ENCODE measurements around the gene OSGIN1. TPM values are rescaled to one million over a fixed set of nuclear protein-coding genes. Genes with fewer than 3 reads are reported as not detected.
A peak's percentile ranks its signal among the peaks of the same experiment; 100 is the strongest.

OSGIN1 gene
- total and polyA plus RNA-seq, 8 donors, result 2.6 to 28.6 (median 10.2) TPM

DNA sequence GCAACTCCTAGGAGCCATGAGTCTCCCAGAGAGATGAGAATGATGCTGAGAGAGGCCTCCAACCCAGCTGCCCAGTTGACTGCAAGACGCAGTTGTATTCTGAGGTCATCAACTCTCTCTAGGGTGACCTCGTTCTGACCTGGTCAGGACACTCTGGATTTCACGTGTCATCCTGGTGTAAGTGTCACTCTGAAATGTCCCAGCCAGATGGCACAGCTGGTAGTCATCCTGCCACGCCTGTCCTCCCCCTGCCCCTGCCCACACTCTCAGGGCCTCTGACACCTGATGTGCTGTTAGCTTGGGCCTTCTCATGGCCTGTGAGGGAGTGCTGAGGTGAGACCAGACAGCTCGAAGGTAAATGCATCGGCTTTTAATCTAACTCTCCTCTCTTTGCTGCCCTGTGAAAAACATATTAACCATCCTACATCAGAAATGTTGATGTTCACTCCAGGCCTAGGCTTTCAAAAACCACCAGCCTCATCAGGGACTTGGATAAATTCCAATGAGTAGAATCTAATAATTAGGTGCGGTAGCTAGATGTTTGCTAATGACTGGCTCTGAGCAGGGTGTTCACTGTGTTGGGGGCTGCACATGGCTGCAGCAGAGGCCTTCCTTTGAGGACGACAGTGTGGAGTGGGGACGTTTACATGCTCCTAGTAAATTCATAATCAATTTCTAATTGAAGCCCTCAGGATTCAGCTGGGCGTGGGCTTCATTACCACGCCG, 40.4 kb upstream of the OSGIN1 start:
- Histone ChIP-seq H3K27ac (no peak overlapping the region), H3K9me3 (no peaks in the 10 kb centered on the region), H3K4me1 (peaks cover 0 to 6% (median 0%) of the 10 kb centered on the region in 4 donors), H3K27me3 (no peaks in the 10 kb centered on the region), H3K36me3 (peaks cover 68 to 100% (median 98%) of the 10 kb centered on the region in 4 donors), H3K4me3 (no peak overlapping the region)
- TF ChIP-seq EP300 (IDR thresholded peaks at IDR 0.05), result no peak
- no peak for TF ChIP-seq POLR2A (IDR thresholded peaks at IDR 0.05)
- TF ChIP-seq, protein P1, sequence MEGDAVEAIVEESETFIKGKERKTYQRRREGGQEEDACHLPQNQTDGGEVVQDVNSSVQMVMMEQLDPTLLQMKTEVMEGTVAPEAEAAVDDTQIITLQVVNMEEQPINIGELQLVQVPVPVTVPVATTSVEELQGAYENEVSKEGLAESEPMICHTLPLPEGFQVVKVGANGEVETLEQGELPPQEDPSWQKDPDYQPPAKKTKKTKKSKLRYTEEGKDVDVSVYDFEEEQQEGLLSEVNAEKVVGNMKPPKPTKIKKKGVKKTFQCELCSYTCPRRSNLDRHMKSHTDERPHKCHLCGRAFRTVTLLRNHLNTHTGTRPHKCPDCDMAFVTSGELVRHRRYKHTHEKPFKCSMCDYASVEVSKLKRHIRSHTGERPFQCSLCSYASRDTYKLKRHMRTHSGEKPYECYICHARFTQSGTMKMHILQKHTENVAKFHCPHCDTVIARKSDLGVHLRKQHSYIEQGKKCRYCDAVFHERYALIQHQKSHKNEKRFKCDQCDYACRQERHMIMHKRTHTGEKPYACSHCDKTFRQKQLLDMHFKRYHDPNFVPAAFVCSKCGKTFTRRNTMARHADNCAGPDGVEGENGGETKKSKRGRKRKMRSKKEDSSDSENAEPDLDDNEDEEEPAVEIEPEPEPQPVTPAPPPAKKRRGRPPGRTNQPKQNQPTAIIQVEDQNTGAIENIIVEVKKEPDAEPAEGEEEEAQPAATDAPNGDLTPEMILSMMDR (IDR thresholded peaks at IDR 0.05), result no peak
- TF ChIP-seq POLR2AphosphoS5 (IDR thresholded peaks at IDR 0.05), result no peak
- no peak for DNase-seq
- WGBS, 5 donors, result 85 to 92% (median 86%) methylated on average over 11 to 12 of the region's 12 CpGs
- intact Hi-C loops (cut with DNase I; ENCODE audit: low total_unique reads), result no loop called here

DNA sequence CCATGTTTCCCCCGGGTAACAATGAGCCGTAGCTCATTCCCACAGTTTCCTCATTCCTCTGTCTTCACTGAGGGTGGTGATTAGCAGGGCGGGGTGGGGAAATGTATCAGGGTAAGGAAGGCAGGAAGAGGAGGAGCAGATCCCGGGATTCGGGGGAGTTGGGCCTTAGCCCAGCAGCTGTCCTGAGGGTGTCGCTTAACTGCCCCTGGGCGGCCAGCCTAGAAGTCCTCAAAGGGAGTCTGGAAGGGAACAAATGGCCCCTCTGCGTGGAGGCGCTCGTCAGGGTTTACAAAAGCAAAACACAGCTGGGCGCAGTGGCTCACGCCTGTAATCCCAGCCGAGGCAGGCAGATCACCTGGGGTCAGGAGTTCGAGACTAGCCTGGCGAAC, 39.8 kb upstream of the OSGIN1 start:
- H3K36me3 ChIP-seq, result peaks cover 72 to 100% (median 98%) of the 10 kb centered on the region in 4 donors
- H3K27me3 ChIP-seq, result no peaks in the 10 kb centered on the region
- TF ChIP-seq, protein P1 (IDR thresholded peaks at IDR 0.05), result no peak
- TF ChIP-seq EP300 (IDR thresholded peaks at IDR 0.05) (no peak), POLR2A (IDR thresholded peaks at IDR 0.05) (no peak), POLR2AphosphoS5 (IDR thresholded peaks at IDR 0.05) (no peak)
- no peaks in the 10 kb centered on the region for H3K9me3 ChIP-seq
- peak in 1 of 2 donors; percentile 34 for DNase-seq
- H3K4me3 ChIP-seq, result no peak overlapping the region
- no peak overlapping the region for H3K27ac ChIP-seq
- H3K4me1 ChIP-seq, result peaks cover 0 to 6% (median 0%) of the 10 kb centered on the region in 4 donors
- intact Hi-C loops (cut with DNase I; ENCODE audit: low total_unique reads), result no loop called here
- 68 to 83% (median 76%) methylated on average over 15 of the region's 15 CpGs for WGBS, 5 donors

DNA sequence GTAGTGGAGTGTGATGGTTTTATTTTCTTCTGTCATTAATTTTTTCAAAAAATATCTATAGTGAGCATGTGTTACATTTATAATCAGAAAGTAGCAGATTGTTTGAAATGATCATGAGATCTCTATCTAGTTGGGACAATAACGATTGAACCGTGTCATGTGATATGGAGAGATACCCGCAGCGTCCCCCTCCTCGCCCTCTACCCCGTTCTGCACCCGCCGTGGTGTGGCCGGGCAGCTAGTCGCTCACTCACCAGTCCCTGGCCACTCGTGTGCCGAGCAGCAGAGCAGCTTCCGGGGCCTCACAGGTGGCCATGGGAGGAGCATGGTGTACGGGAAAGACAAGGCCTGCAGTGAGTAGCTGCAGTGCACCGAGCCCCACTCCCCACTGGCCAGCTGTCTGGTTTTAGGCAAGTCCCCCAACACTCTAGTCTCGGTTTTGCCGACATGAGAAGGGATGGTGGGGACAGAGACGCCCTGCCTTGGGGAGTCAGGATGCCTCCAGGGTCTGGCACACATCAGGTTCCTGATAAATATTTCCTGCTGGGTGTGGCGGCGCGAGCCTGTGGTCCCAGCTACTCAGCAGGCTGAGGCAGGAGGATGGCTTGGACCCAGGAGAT, 38.8 kb upstream of the OSGIN1 start:
- Histone ChIP-seq H3K4me3 (no peak overlapping the region), H3K27ac (no peak overlapping the region), H3K36me3 (peaks cover 79 to 100% (median 98%) of the 10 kb centered on the region in 4 donors), H3K27me3 (no peaks in the 10 kb centered on the region), H3K9me3 (no peaks in the 10 kb centered on the region), H3K4me1 (peaks cover 0 to 6% (median 0%) of the 10 kb centered on the region in 4 donors)
- intact Hi-C loops (cut with DNase I; ENCODE audit: low total_unique reads), result no loop called here
- 86 to 91% (median 91%) methylated on average over 20 to 21 of the region's 21 CpGs for WGBS, 5 donors
- no peak for TF ChIP-seq POLR2A (IDR thresholded peaks at IDR 0.05)
- DNase-seq, result no peak

DNA sequence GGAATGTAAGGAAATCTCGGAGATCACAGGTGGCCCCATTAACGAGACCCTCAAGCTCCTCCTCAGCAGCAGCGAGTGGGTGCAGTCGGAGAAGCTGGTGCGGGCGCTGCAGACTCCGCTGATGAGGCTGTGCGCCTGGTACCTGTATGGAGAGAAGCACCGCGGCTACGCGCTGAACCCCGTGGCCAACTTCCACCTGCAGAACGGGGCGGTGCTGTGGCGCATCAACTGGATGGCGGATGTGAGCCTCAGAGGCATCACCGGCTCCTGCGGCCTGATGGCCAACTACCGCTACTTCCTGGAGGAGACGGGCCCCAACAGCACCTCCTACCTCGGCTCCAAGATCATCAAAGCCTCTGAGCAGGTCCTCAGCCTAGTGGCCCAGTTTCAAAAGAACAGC, 38.0 kb upstream of the OSGIN1 start:
- peaks cover 87 to 100% (median 98%) of the 10 kb centered on the region in 4 donors for H3K36me3 ChIP-seq
- no peak overlapping the region for H3K27ac ChIP-seq
- H3K4me1 ChIP-seq, result peaks cover 0 to 6% (median 0%) of the 10 kb centered on the region in 4 donors
- DNase-seq, result no peak
- no peaks in the 10 kb centered on the region for H3K27me3 ChIP-seq
- WGBS, 5 donors, result 93 to 98% (median 96%) methylated on average over 18 to 22 of the region's 22 CpGs
- no peaks in the 10 kb centered on the region for H3K9me3 ChIP-seq
- no peak for TF ChIP-seq EP300 (IDR thresholded peaks at IDR 0.05)
- TF ChIP-seq, protein P1 (IDR thresholded peaks at IDR 0.05), result no peak
- intact Hi-C loops (cut with DNase I; ENCODE audit: low total_unique reads), result no loop called here
- H3K4me3 ChIP-seq, result no peak overlapping the region

DNA sequence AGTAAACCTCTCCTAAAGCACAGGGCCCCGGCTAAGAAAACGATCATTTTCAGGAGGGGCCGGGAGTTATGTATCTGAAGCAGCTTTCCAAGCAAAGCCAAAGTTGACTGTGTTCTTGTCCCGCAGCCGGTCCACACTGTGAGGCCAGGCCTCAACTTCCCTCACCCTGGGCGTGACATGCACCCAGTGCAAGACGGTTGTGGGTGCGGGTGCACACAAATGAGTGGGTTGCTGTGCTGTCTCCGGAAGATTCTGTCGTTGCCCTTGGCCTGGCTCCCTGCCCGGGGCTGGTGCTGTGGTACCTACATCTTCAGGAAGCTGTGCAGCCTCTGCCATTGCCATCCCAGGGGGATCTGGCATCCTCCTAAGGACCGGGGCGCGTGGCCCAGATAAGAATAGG, 37.5 kb upstream of the OSGIN1 start:
- intact Hi-C loops (cut with DNase I; ENCODE audit: low total_unique reads), result no loop called here
- Histone ChIP-seq H3K4me3 (no peak overlapping the region), H3K9me3 (no peaks in the 10 kb centered on the region), H3K27me3 (no peaks in the 10 kb centered on the region), H3K27ac (no peak overlapping the region), H3K4me1 (peaks cover 0 to 6% (median 0%) of the 10 kb centered on the region in 4 donors), H3K36me3 (peaks cover 86 to 100% (median 98%) of the 10 kb centered on the region in 4 donors)
- DNase-seq, result no peak
- TF ChIP-seq POLR2A (IDR thresholded peaks at IDR 0.05) (no peak), EP300 (IDR thresholded peaks at IDR 0.05) (no peak)
- TF ChIP-seq, protein P1 (IDR thresholded peaks at IDR 0.05), result no peak
- WGBS, 5 donors, result 89 to 96% (median 94%) methylated on average over 12 to 14 of the region's 14 CpGs

Data from stomach (tissue), 9 donors.